B cell (primary cell): ENCODE results near the gene ATP9B. TPM values are rescaled to one million over a fixed set of nuclear protein-coding genes. Genes with fewer than 3 reads are reported as not detected.

Source experiments
- ATAC-seq: fragments of 200-7000 bp; cut with Tn5 transposase; one replicate; pipeline ENCODE4 v1.10.0; 2021; ENCODE audit warnings: low read depth, mild to moderate bottlenecking, moderate number of reproducible peaks, moderate library complexity
- CTCF ChIA-PET: fragments of 350-600 bp; sonication (Branson Sonifier 250); formaldehyde crosslinking; loops from one replicate; lab custom pipeline; 2021; ENCODE audit warnings: antibody characterized with exemption, inconsistent platforms; lab: Charles Lee
- POLR2A ChIA-PET: fragments of 350-600 bp; sonication (Branson Sonifier 250); formaldehyde crosslinking; loops from one replicate; lab custom pipeline; 2021; ENCODE audit warnings: antibody characterized with exemption; lab: Charles Lee
- DNase-seq: peaks from one replicate; pipeline ENCODE4 v3.0.0; 2013
- H2AFZ ChIP-seq: 2 replicates; pipeline ENCODE4 v1.6.1; 2012; ENCODE audit warnings: mild to moderate bottlenecking, low read depth, low read length; ENCODE audit not compliant: insufficient read depth, poor library complexity, severe bottlenecking
- H3K27ac ChIP-seq, 2 donors: 1 replicate in 1 of 2; 2 replicates in 1 of 2; pipeline ENCODE4 v1.5.1; 2012 to 2013; ENCODE audit warnings: low read length in 2 of 2, mild to moderate bottlenecking in 2 of 2, moderate library complexity in 1 of 2
- H3K27me3 ChIP-seq, 4 experiments: fragments of 200-600 bp in 1 of 4; sonication (generic) in 1 of 4; replicated peaks in 1 of 4; 1 replicate in 2 of 4; 2 replicates in 2 of 4; pipeline versions ENCODE4 v1.6.1 to v1.7.0; 2013 to 2016; ENCODE audit warnings: low read length in 3 of 4, mild to moderate bottlenecking in 2 of 4, mixed read lengths in 1 of 4, moderate library complexity in 1 of 4; ENCODE audit not compliant: insufficient read depth in 4 of 4, control insufficient read depth in 3 of 4; ENCODE audit errors: control extremely low read depth in 1 of 4
- H3K36me3 ChIP-seq, 2 experiments: replicated peaks in 1 of 2; 1 replicate in 1 of 2; 2 replicates in 1 of 2; pipeline versions ENCODE4 v1.6.1 to v1.7.1; 2013; ENCODE audit warnings: low read length in 1 of 2; ENCODE audit not compliant: insufficient read depth in 2 of 2, control insufficient read depth in 1 of 2; ENCODE audit errors: control extremely low read depth in 1 of 2, extremely low read depth in 1 of 2
- H3K4me1 ChIP-seq, 2 donors: fragments of 200-600 bp in 1 of 2; sonication (generic) in 1 of 2; 1 replicate in 1 of 2; 2 replicates in 1 of 2; pipeline versions ENCODE4 v1.5.1 to v1.6.1; 2013 to 2017; ENCODE audit warnings: low read length in 2 of 2; ENCODE audit not compliant: control insufficient read depth in 2 of 2, insufficient read depth in 2 of 2
- H3K4me2 ChIP-seq: replicated peaks from 2 replicates; pipeline ENCODE3; 2012; ENCODE audit warnings: mild to moderate bottlenecking, low read depth, low read length; ENCODE audit not compliant: poor library complexity, severe bottlenecking
- H3K4me3 ChIP-seq, 5 experiments: fragments of 200-600 bp in 1 of 5; sonication (generic) in 1 of 5; 1 replicate in 3 of 5; 2 replicates in 2 of 5; pipeline versions ENCODE4 v1.5.1 to v1.7.0; 2011 to 2016; ENCODE audit warnings: low read length in 4 of 5, mild to moderate bottlenecking in 4 of 5, low read depth in 2 of 5, control low read depth in 1 of 5, moderate library complexity in 1 of 5; ENCODE audit not compliant: insufficient read depth in 1 of 5; ENCODE audit errors: control extremely low read depth in 1 of 5, extremely low read depth in 1 of 5
- H3K79me2 ChIP-seq: fragments of 200-600 bp; sonication (generic); one replicate; pipeline ENCODE4 v1.6.0; 2016; ENCODE audit warnings: low read length; ENCODE audit not compliant: control insufficient read depth, insufficient read depth
- H3K9ac ChIP-seq: fragments of 200-600 bp; sonication (generic); 2 replicates; pipeline ENCODE4 v1.6.1; 2017; ENCODE audit warnings: mild to moderate bottlenecking, low read length, moderate library complexity
- H3K9me3 ChIP-seq, 3 donors: one replicate each; pipeline versions ENCODE4 v1.6.1 to v1.7.1; 2013; ENCODE audit warnings: low read length in 2 of 3; ENCODE audit not compliant: control insufficient read depth in 2 of 3, insufficient read depth in 1 of 3; ENCODE audit errors: control extremely low read depth in 1 of 3
- H4K20me1 ChIP-seq: 2 replicates; pipeline ENCODE4 v1.6.0; 2012; ENCODE audit warnings: mild to moderate bottlenecking, low read length; ENCODE audit not compliant: insufficient read depth, control insufficient read depth, poor library complexity, severe bottlenecking
- H3K27ac Mint-ChIP-seq: one replicate; pipeline ENCODE4 v1.8.0; 2021; ENCODE audit warnings: mixed read lengths
- H3K27me3 Mint-ChIP-seq: one replicate; pipeline ENCODE4 v1.8.0; 2021; ENCODE audit warnings: mixed read lengths
- H3K4me1 Mint-ChIP-seq: one replicate; pipeline ENCODE4 v1.8.0; 2021; ENCODE audit warnings: mixed read lengths
- H3K4me3 Mint-ChIP-seq: one replicate; pipeline ENCODE4 v1.8.0; 2021; ENCODE audit warnings: mixed read lengths
- H3K9me3 Mint-ChIP-seq: one replicate; pipeline ENCODE4 v1.8.0; 2022; ENCODE audit warnings: mixed read lengths; ENCODE audit not compliant: insufficient read depth
- CTCF ChIP-seq: fragments of 200-600 bp; IDR thresholded peaks from one replicate; pipeline ENCODE4 v1.8.0; 2022; ENCODE audit warnings: antibody characterized with exemption, mild to moderate bottlenecking
- EZH2 ChIP-seq: IDR thresholded peaks from 2 replicates; pipeline ENCODE4 v1.6.1; 2012; ENCODE audit warnings: borderline replicate concordance, low read depth, mild to moderate bottlenecking, moderate library complexity, low read length; ENCODE audit not compliant: insufficient read depth, poor library complexity, severe bottlenecking
- WGBS: methylation state at CpG from one replicate; pipeline ENCODE4 v1.1.5; 2013; ENCODE audit warnings: missing lambda C conversion rate; ENCODE audit not compliant: insufficient coverage; 5-methylcytosine and 5-hydroxymethylcytosine counted together
- intact Hi-C: fragments of 100-400 bp; cut with micrococcal nuclease; formaldehyde crosslinking; loops from one replicate; pipeline ENCODE4 v1.10.0; 2022
- polyA plus RNA-seq: library from polyadenylated mRNA; depleted of rRNA; stranded (reverse); fragments of >200 nt; gene quantifications from 2 replicates; pipeline ENCODE4 v1.2.3, GENCODE V29; 2012
- total RNA-seq, 2 donors: library from RNA; stranded (reverse); fragments of 120-200 nt in 1 of 2; gene quantifications; 1 replicate in 1 of 2; 2 replicates in 1 of 2; pipeline versions ENCODE4 v1.2.3 to v1.2.4, GENCODE V29; 2013 to 2022

Gene ATP9B
- total and polyA plus RNA-seq, 2 donors (not counting 1 experiment from before 2014, with no cell fraction given), result 34.3 to 71.7 TPM

GRCh38 chr18:79197531-79197930 is 128.3 kb downstream of the ATP9B start:
- Histone ChIP-seq H4K20me1 (no peaks in the 10 kb centered on the region), H3K4me1 (no peaks in the 10 kb centered on the region), H3K27ac (no peak overlapping the region), H3K27me3 (no peaks in the 10 kb centered on the region), H3K4me2 (no peak overlapping the region), H2AFZ (no peak overlapping the region), H3K9me3 (no peaks in the 10 kb centered on the region), H3K36me3 (peaks cover 9 to 15% of the 10 kb centered on the region in 2 experiments), H3K4me3 (no peak overlapping the region), H3K79me2 (peaks cover 4% of the 10 kb centered on the region), H3K9ac (no peak overlapping the region)
- intact Hi-C loops, result no loop called here
- no peak overlapping the region for H3K4me3 Mint-ChIP-seq
- no peaks in the 10 kb centered on the region for H3K4me1 Mint-ChIP-seq
- no peaks in the 10 kb centered on the region for H3K9me3 Mint-ChIP-seq
- no peak overlapping the region for H3K27ac Mint-ChIP-seq
- no peak for ATAC-seq
- TF ChIP-seq CTCF (no peak), EZH2 (no peak)
- no peaks in the 10 kb centered on the region for H3K27me3 Mint-ChIP-seq
- ChIA-PET CTCF (no interaction called here), POLR2A (no interaction called here)
- WGBS, result no CpG with 5 or more reads among the region's 4 CpGs
- no peak for DNase-seq

- no peak for DNase-seq
- no peak overlapping the region for H3K27ac Mint-ChIP-seq
- H3K4me2 ChIP-seq, result no peak overlapping the region
- H2AFZ ChIP-seq, result no peak overlapping the region
- H3K4me1 Mint-ChIP-seq, result no peaks in the 10 kb centered on the region
- TF ChIP-seq CTCF (no peak), EZH2 (no peak)
- no peak overlapping the region for H3K27ac ChIP-seq
- H3K27me3 ChIP-seq, result no peaks in the 10 kb centered on the region
- H3K9me3 Mint-ChIP-seq, result no peaks in the 10 kb centered on the region
- no peak for ATAC-seq
- no peaks in the 10 kb centered on the region for H3K9me3 ChIP-seq
- H3K79me2 ChIP-seq, result peaks cover 4% of the 10 kb centered on the region
- 100% methylated on average over 4 of the region's 7 CpGs for WGBS
- POLR2A ChIA-PET, result no interaction called here
- H3K27me3 Mint-ChIP-seq, result no peaks in the 10 kb centered on the region
- H3K4me1 ChIP-seq, result no peaks in the 10 kb centered on the region
- H3K36me3 ChIP-seq, result peaks cover 7 to 13% of the 10 kb centered on the region in 2 experiments
- H3K9ac ChIP-seq, result no peak overlapping the region
- CTCF ChIA-PET, result no interaction called here
- intact Hi-C loops, result no loop called here
- H3K4me3 Mint-ChIP-seq, result no peak overlapping the region
- H4K20me1 ChIP-seq, result no peaks in the 10 kb centered on the region
- no peak overlapping the region for H3K4me3 ChIP-seq
Observed at GRCh38 chr18:79199691-79200374, 130.6 kb downstream of the ATP9B start.
